ENCODE data around the gene C16orf92.
"Not testable (repeated sequence)": the region's sequence is repeated elsewhere in the genome, so short reads cannot be mapped to it uniquely, and the experiment has no call there.

C16orf92 gene

GRCh38 chr16:30040690-30041089 lies 17.7 kb downstream of the C16orf92 start:
- WGBS (ENCODE audit: extremely low coverage, insufficient coverage, low lambda C conversion rate) = no CpG with 5 or more reads among the region's 5 CpGs
- not testable (repeated sequence) for H3K4me1 ChIP-seq (ENCODE audit: control insufficient read depth, low read depth, low read length); H2BK5ac ChIP-seq (ENCODE audit: low read length); H2BK120ac ChIP-seq (ENCODE audit: low read depth, low read length); H3K9ac ChIP-seq (ENCODE audit: low read length); DNase-seq; H3K27me3 ChIP-seq (ENCODE audit: insufficient read depth, low read length, poor library complexity); H3K56ac ChIP-seq (ENCODE audit: low read length); H3K79me1 ChIP-seq (ENCODE audit: low read length); H3K27ac ChIP-seq (ENCODE audit: low read depth, low read length); H3K23ac ChIP-seq (ENCODE audit: low read length); H3K36me3 ChIP-seq (ENCODE audit: control insufficient read depth, insufficient read depth, low read length); H3K4me2 ChIP-seq (ENCODE audit: low read length); H4K8ac ChIP-seq (ENCODE audit: low read depth, low read length); H3K79me2 ChIP-seq (ENCODE audit: control insufficient read depth, insufficient read depth, low read length); H2AK5ac ChIP-seq (ENCODE audit: low read length); H3K4me3 ChIP-seq (ENCODE audit: low read length); H4K5ac ChIP-seq (ENCODE audit: low read length); H3K4ac ChIP-seq (ENCODE audit: low read depth, low read length); H2BK15ac ChIP-seq (replicated peaks; ENCODE audit: low read depth); H3K18ac ChIP-seq (ENCODE audit: low read length)

DNA sequence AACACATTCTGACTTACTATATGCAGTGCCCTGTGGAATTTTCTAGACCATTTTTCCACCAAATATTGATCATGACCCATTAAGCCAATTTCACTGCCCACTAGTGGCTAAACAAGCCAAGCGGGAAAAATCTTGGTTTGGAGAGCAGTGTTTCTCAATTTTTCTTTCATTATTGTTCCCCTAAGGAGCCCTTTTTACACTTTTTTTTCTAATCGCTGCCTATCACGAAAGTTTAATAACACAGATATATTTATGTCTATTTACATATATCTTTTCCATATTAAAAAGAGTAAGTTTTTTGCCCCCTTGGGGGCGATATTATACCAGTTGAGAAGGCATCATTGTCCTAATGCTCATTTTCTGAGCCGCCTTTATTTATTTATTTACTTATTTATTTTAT lies 18.8 kb downstream of the C16orf92 start:
- Histone ChIP-seq H3K4ac (ENCODE audit: low read depth, low read length) (no peak overlapping the region), H4K5ac (ENCODE audit: low read length) (no peak overlapping the region), H3K4me3 (ENCODE audit: low read length) (no peak overlapping the region), H3K56ac (ENCODE audit: low read length) (no peak overlapping the region), H2BK15ac (replicated peaks; ENCODE audit: low read depth) (no peak overlapping the region), H3K27me3 (ENCODE audit: insufficient read depth, low read length, poor library complexity) (no peaks in the 10 kb centered on the region), H3K27ac (ENCODE audit: low read depth, low read length) (no peak overlapping the region), H3K4me1 (ENCODE audit: control insufficient read depth, low read depth, low read length) (no peaks in the 10 kb centered on the region), H2BK120ac (ENCODE audit: low read depth, low read length) (no peak overlapping the region), H3K4me2 (ENCODE audit: low read length) (no peak overlapping the region), H3K79me2 (ENCODE audit: control insufficient read depth, insufficient read depth, low read length) (no peaks in the 10 kb centered on the region), H3K23ac (ENCODE audit: low read length) (no peak overlapping the region), H3K18ac (ENCODE audit: low read length) (no peak overlapping the region), H3K36me3 (ENCODE audit: control insufficient read depth, insufficient read depth, low read length) (no peaks in the 10 kb centered on the region), H4K8ac (ENCODE audit: low read depth, low read length) (no peak overlapping the region), H2AK5ac (ENCODE audit: low read length) (no peak overlapping the region), H2BK5ac (ENCODE audit: low read length) (no peak overlapping the region), H3K79me1 (ENCODE audit: low read length) (no peaks in the 10 kb centered on the region), H3K9ac (ENCODE audit: low read length) (no peak overlapping the region)
- no peak for DNase-seq
- 100% methylated on average over 1 of the region's 5 CpGs for WGBS (ENCODE audit: extremely low coverage, insufficient coverage, low lambda C conversion rate)

- no peak overlapping the region for H4K5ac ChIP-seq (ENCODE audit: low read length)
- no peak overlapping the region for H2BK15ac ChIP-seq (replicated peaks; ENCODE audit: low read depth)
- H4K8ac ChIP-seq (ENCODE audit: low read depth, low read length) = no peak overlapping the region
- H3K36me3 ChIP-seq (ENCODE audit: control insufficient read depth, insufficient read depth, low read length) = no peaks in the 10 kb centered on the region
- H2BK120ac ChIP-seq (ENCODE audit: low read depth, low read length) = no peak overlapping the region
- H3K27me3 ChIP-seq (ENCODE audit: insufficient read depth, low read length, poor library complexity) = no peaks in the 10 kb centered on the region
- H3K79me2 ChIP-seq (ENCODE audit: control insufficient read depth, insufficient read depth, low read length) = no peaks in the 10 kb centered on the region
- H3K4me3 ChIP-seq (ENCODE audit: low read length) = no peak overlapping the region
- H3K79me1 ChIP-seq (ENCODE audit: low read length) = no peaks in the 10 kb centered on the region
- WGBS (ENCODE audit: extremely low coverage, insufficient coverage, low lambda C conversion rate) = no CpG with 5 or more reads among the region's 8 CpGs
- no peak overlapping the region for H3K18ac ChIP-seq (ENCODE audit: low read length)
- no peak overlapping the region for H3K23ac ChIP-seq (ENCODE audit: low read length)
- no peaks in the 10 kb centered on the region for H3K4me1 ChIP-seq (ENCODE audit: control insufficient read depth, low read depth, low read length)
- DNase-seq = no peak
- no peak overlapping the region for H2BK5ac ChIP-seq (ENCODE audit: low read length)
- no peak overlapping the region for H3K27ac ChIP-seq (ENCODE audit: low read depth, low read length)
- H2AK5ac ChIP-seq (ENCODE audit: low read length) = no peak overlapping the region
- no peak overlapping the region for H3K4ac ChIP-seq (ENCODE audit: low read depth, low read length)
- H3K56ac ChIP-seq (ENCODE audit: low read length) = no peak overlapping the region
- H3K4me2 ChIP-seq (ENCODE audit: low read length) = no peak overlapping the region
- no peak overlapping the region for H3K9ac ChIP-seq (ENCODE audit: low read length)
Observed at GRCh38 chr16:30046178-30046577, 23.2 kb downstream of the C16orf92 start.

DNA sequence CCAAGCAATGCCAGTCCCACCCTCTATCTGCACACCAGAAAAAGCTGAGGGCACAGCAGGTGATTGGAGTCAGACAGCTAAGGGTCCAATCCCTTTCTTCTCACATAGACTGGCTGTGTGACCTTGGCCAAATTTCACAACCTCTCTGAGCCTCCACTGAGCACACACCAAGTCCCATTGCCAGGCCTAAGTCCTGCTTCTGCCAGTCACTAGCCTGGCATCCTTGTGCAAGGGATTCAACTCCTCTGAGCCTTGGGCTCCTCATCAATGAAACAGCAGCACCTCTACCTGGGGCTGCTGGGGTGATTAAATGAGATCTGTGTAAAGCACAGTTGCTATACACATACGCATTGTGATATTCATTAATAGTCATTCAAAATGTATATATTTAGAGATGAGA lies 23.6 kb downstream of the C16orf92 start:
- Histone ChIP-seq H3K23ac (ENCODE audit: low read length) (no peak overlapping the region), H3K9ac (ENCODE audit: low read length) (no peak overlapping the region), H3K27ac (ENCODE audit: low read depth, low read length) (no peak overlapping the region), H4K8ac (ENCODE audit: low read depth, low read length) (no peak overlapping the region), H2BK120ac (ENCODE audit: low read depth, low read length) (no peak overlapping the region), H3K4ac (ENCODE audit: low read depth, low read length) (no peak overlapping the region), H2BK15ac (replicated peaks; ENCODE audit: low read depth) (no peak overlapping the region), H2BK5ac (ENCODE audit: low read length) (no peak overlapping the region), H3K56ac (ENCODE audit: low read length) (no peak overlapping the region), H3K4me3 (ENCODE audit: low read length) (no peak overlapping the region), H3K4me1 (ENCODE audit: control insufficient read depth, low read depth, low read length) (no peaks in the 10 kb centered on the region), H3K4me2 (ENCODE audit: low read length) (no peak overlapping the region), H4K5ac (ENCODE audit: low read length) (no peak overlapping the region), H3K36me3 (ENCODE audit: control insufficient read depth, insufficient read depth, low read length) (no peaks in the 10 kb centered on the region), H2AK5ac (ENCODE audit: low read length) (no peak overlapping the region), H3K79me2 (ENCODE audit: control insufficient read depth, insufficient read depth, low read length) (no peaks in the 10 kb centered on the region), H3K27me3 (ENCODE audit: insufficient read depth, low read length, poor library complexity) (no peaks in the 10 kb centered on the region), H3K18ac (ENCODE audit: low read length) (no peak overlapping the region), H3K79me1 (ENCODE audit: low read length) (no peaks in the 10 kb centered on the region)
- no peak for DNase-seq
- no CpG with 5 or more reads among the region's 1 CpG for WGBS (ENCODE audit: extremely low coverage, insufficient coverage, low lambda C conversion rate)

GRCh38 chr16:30049871-30050270 lies 26.9 kb downstream of the C16orf92 start:
- H2BK5ac ChIP-seq (ENCODE audit: low read length) = no peak overlapping the region
- no peak overlapping the region for H3K4ac ChIP-seq (ENCODE audit: low read depth, low read length)
- no peak overlapping the region for H3K18ac ChIP-seq (ENCODE audit: low read length)
- no peak overlapping the region for H4K8ac ChIP-seq (ENCODE audit: low read depth, low read length)
- H3K79me2 ChIP-seq (ENCODE audit: control insufficient read depth, insufficient read depth, low read length) = no peaks in the 10 kb centered on the region
- H3K79me1 ChIP-seq (ENCODE audit: low read length) = no peaks in the 10 kb centered on the region
- WGBS (ENCODE audit: extremely low coverage, insufficient coverage, low lambda C conversion rate) = no CpG with 5 or more reads among the region's 8 CpGs
- H3K36me3 ChIP-seq (ENCODE audit: control insufficient read depth, insufficient read depth, low read length) = no peaks in the 10 kb centered on the region
- DNase-seq = no peak
- no peak overlapping the region for H4K5ac ChIP-seq (ENCODE audit: low read length)
- H3K4me3 ChIP-seq (ENCODE audit: low read length) = no peak overlapping the region
- H3K27me3 ChIP-seq (ENCODE audit: insufficient read depth, low read length, poor library complexity) = no peaks in the 10 kb centered on the region
- no peak overlapping the region for H3K56ac ChIP-seq (ENCODE audit: low read length)
- H2AK5ac ChIP-seq (ENCODE audit: low read length) = no peak overlapping the region
- H3K4me1 ChIP-seq (ENCODE audit: control insufficient read depth, low read depth, low read length) = no peaks in the 10 kb centered on the region
- no peak overlapping the region for H3K27ac ChIP-seq (ENCODE audit: low read depth, low read length)
- no peak overlapping the region for H3K23ac ChIP-seq (ENCODE audit: low read length)
- no peak overlapping the region for H3K9ac ChIP-seq (ENCODE audit: low read length)
- H3K4me2 ChIP-seq (ENCODE audit: low read length) = no peak overlapping the region
- no peak overlapping the region for H2BK15ac ChIP-seq (replicated peaks; ENCODE audit: low read depth)
- H2BK120ac ChIP-seq (ENCODE audit: low read depth, low read length) = no peak overlapping the region

DNA sequence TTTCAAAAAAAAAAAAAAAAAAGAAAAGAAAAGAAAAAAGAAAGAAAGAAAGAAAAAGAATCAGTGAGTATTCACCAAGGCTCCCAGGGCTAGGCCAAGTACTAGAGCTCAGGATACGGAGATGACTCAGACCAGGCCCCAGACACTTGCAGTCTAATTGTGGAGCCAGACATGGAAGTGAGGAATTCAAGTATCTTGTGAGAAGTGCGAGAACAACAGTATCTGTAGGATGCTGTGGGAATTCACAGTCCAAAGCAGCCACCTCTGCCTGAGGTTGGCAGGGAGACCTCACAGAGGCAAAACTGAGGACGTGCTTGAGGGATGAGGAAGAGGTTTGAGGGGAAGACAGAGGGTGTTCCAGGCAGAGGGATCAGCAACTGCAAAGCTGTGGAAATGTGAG lies 28.5 kb downstream of the C16orf92 start:
- Histone ChIP-seq H2AK5ac (ENCODE audit: low read length) (no peak overlapping the region), H3K36me3 (ENCODE audit: control insufficient read depth, insufficient read depth, low read length) (no peaks in the 10 kb centered on the region), H3K23ac (ENCODE audit: low read length) (no peak overlapping the region), H3K4me1 (ENCODE audit: control insufficient read depth, low read depth, low read length) (no peaks in the 10 kb centered on the region), H3K56ac (ENCODE audit: low read length) (peak overlapping the region; percentile 25), H3K27ac (ENCODE audit: low read depth, low read length) (no peak overlapping the region), H2BK15ac (replicated peaks; ENCODE audit: low read depth) (no peak overlapping the region), H3K4me3 (ENCODE audit: low read length) (no peak overlapping the region), H3K4me2 (ENCODE audit: low read length) (no peak overlapping the region), H3K79me2 (ENCODE audit: control insufficient read depth, insufficient read depth, low read length) (no peaks in the 10 kb centered on the region), H3K79me1 (ENCODE audit: low read length) (no peaks in the 10 kb centered on the region), H4K8ac (ENCODE audit: low read depth, low read length) (no peak overlapping the region), H4K5ac (ENCODE audit: low read length) (no peak overlapping the region), H3K4ac (ENCODE audit: low read depth, low read length) (no peak overlapping the region), H3K9ac (ENCODE audit: low read length) (no peak overlapping the region), H3K27me3 (ENCODE audit: insufficient read depth, low read length, poor library complexity) (no peaks in the 10 kb centered on the region), H3K18ac (ENCODE audit: low read length) (no peak overlapping the region), H2BK120ac (ENCODE audit: low read depth, low read length) (no peak overlapping the region), H2BK5ac (ENCODE audit: low read length) (no peak overlapping the region)
- DNase-seq = peak; percentile 86
- no CpG with 5 or more reads among the region's 3 CpGs for WGBS (ENCODE audit: extremely low coverage, insufficient coverage, low lambda C conversion rate)
